ENCODE measurements around the gene MRPL49. TPM values are rescaled to one million over a fixed set of nuclear protein-coding genes. Genes with fewer than 3 reads are reported as not detected.
A peak's percentile ranks its signal among the peaks of the same experiment; 100 is the strongest.

MRPL49 gene
- total and polyA plus RNA-seq, 2 of the 13 experiments (the other 11 are each of a cell fraction or from before 2014, with no cell fraction given): 39.2 to 53.3 TPM

- peak; percentile 71; the same call in 1 of the 2 replicates for TF ChIP-seq ZNF142 (CRISPR knock-in tag; IDR thresholded peaks at IDR 0.05)
- TF ChIP-seq XBP1 (CRISPR knock-in tag; IDR thresholded peaks at IDR 0.05): peak; percentile 53; the same call in 1 of the 2 replicates
- no peak for TF ChIP-seq TRIM24 (CRISPR knock-in tag; IDR thresholded peaks at IDR 0.05)
- peak; percentile 90 for TF ChIP-seq ELF1 (CRISPR knock-in tag; IDR thresholded peaks at IDR 0.05)
- TF ChIP-seq NCOA5 (CRISPR knock-in tag; IDR thresholded peaks at IDR 0.05): no peak
- TF ChIP-seq PLRG1 (conservative IDR thresholded peaks at IDR 0.05): no peak
- no peak; the same call in 1 of the 2 replicates for TF ChIP-seq ZKSCAN1 (IDR thresholded peaks at IDR 0.05; ENCODE audit: low read length)
- no peak for TF ChIP-seq ZBTB34 (CRISPR knock-in tag; IDR thresholded peaks at IDR 0.05)
- 0 out of 2 replicates have a peak, but pooled peaks have one; percentile 26 for TF ChIP-seq ZSCAN12 (CRISPR knock-in tag; IDR thresholded peaks at IDR 0.05)
- TF ChIP-seq MYC (CRISPR knock-in tag; IDR thresholded peaks at IDR 0.05; ENCODE audit: borderline replicate concordance): peak; percentile 84; the same call in 1 of the 2 replicates
- peak; percentile 41 for TF ChIP-seq RBM39 (IDR thresholded peaks at IDR 0.05; ENCODE audit: low read depth, low read length, poor library complexity, severe bottlenecking)
- TF ChIP-seq ZNF567 (CRISPR knock-in tag; IDR thresholded peaks at IDR 0.05; ENCODE audit: borderline replicate concordance): peak; percentile 91
- no peak for TF ChIP-seq ZNF354B (CRISPR knock-in tag; IDR thresholded peaks at IDR 0.05)
- no peak for TF ChIP-seq PPARG (CRISPR knock-in tag; conservative IDR thresholded peaks at IDR 0.05)
- TF ChIP-seq ZFX (CRISPR knock-in tag; IDR thresholded peaks at IDR 0.05; ENCODE audit: low read depth): peak; percentile 95
- no peak for TF ChIP-seq MLLT10 (CRISPR knock-in tag; IDR thresholded peaks at IDR 0.05)
- TF ChIP-seq ZNF432 (CRISPR knock-in tag; IDR thresholded peaks at IDR 0.05; ENCODE audit: borderline replicate concordance): no peak
- peak; percentile 71; the same call in 1 of the 2 replicates for TF ChIP-seq ZNF580 (CRISPR knock-in tag; IDR thresholded peaks at IDR 0.05; ENCODE audit: borderline replicate concordance, low read depth)
- peak; percentile 95 for TF ChIP-seq YY1 (IDR thresholded peaks at IDR 0.05; ENCODE audit: insufficient read depth, insufficient replicate concordance, low read depth, low read length)
- TF ChIP-seq YEATS2 (CRISPR knock-in tag; IDR thresholded peaks at IDR 0.05; ENCODE audit: borderline replicate concordance): peak; percentile 94
- TF ChIP-seq NRL (CRISPR knock-in tag; IDR thresholded peaks at IDR 0.05; ENCODE audit: borderline replicate concordance): peak; percentile 12; the same call in 1 of the 2 replicates
- no peak; the same call in 1 of the 2 replicates for TF ChIP-seq HES4 (CRISPR knock-in tag; IDR thresholded peaks at IDR 0.05; ENCODE audit: borderline replicate concordance)
- peak; percentile 82 for TF ChIP-seq ZKSCAN5 (CRISPR knock-in tag; IDR thresholded peaks at IDR 0.05)
Measured at GRCh38 chr11:65121865-65122696, at the start of gene MRPL49, which contains the start of gene FAU (continued).

Data from HepG2 (cell line).